Omental fat pad (tissue), 4 donors: Measurements from ENCODE around the gene CNTNAP2. TPM values are rescaled to one million over a fixed set of nuclear protein-coding genes. Genes with fewer than 3 reads are reported as not detected.

Experiments
- ATAC-seq: fragments of 150-250 bp; one replicate; pipeline ENCODE4 v1.9.1; 2016; ENCODE audit warnings: mild to moderate bottlenecking, moderate library complexity; ENCODE audit not compliant: low FRiP score
- DNase-seq: peaks from one replicate; pipeline ENCODE4 v3.0.0-alpha.2; 2019; ENCODE audit warnings: low spot score
- CTCF ChIP-seq, 3 donors: fragments of 450-650 bp; IDR thresholded peaks; one replicate each; pipeline ENCODE4 v1.5.1; 2016 to 2017; ENCODE audit warnings: antibody characterized with exemption in 3 of 3, mild to moderate bottlenecking in 3 of 3, moderate library complexity in 2 of 3
- total RNA-seq, 4 donors: library from RNA; depleted of rRNA; stranded (reverse); fragments of >200 nt; gene quantifications; one replicate each; pipeline ENCODE4 v1.1.0, GENCODE V29; 2016

Gene CNTNAP2
- total RNA-seq, 4 donors from 2014 or later, result 0.38 to 1.5 (median 1.1) TPM; not detected in 1

GRCh38 chr7:147048864-147049263 lies 932.3 kb downstream of the CNTNAP2 start:
- ATAC-seq (no peak), DNase-seq (no peak)
- TF ChIP-seq CTCF (IDR thresholded peaks at IDR 0.05), result no peak

- no peak for TF ChIP-seq CTCF (IDR thresholded peaks at IDR 0.05)
These were observed 936.2 kb downstream of the CNTNAP2 start for GRCh38 chr7:147052818-147053217.

GRCh38 chr7:147053746-147054145 lies 937.1 kb downstream of the CNTNAP2 start:
- DNase-seq (no peak), ATAC-seq (no peak)
- TF ChIP-seq CTCF (IDR thresholded peaks at IDR 0.05), result no peak

More at GRCh38 chr7:147052818-147053217, 936.2 kb downstream of the CNTNAP2 start:
- ATAC-seq (no peak), DNase-seq (no peak)

GRCh38 chr7:147060070-147060469 lies 943.5 kb downstream of the CNTNAP2 start:
- DNase-seq (no peak), ATAC-seq (no peak)
- no peak for TF ChIP-seq CTCF (IDR thresholded peaks at IDR 0.05)

- ATAC-seq (no peak), DNase-seq (no peak)
- no peak for TF ChIP-seq CTCF (IDR thresholded peaks at IDR 0.05)
These were observed 946.3 kb downstream of the CNTNAP2 start for GRCh38 chr7:147062897-147063296.

GRCh38 chr7:147068842-147069241 lies 952.2 kb downstream of the CNTNAP2 start:
- ATAC-seq (no peak), DNase-seq (no peak)
- TF ChIP-seq CTCF (IDR thresholded peaks at IDR 0.05), result no peak

- TF ChIP-seq CTCF (IDR thresholded peaks at IDR 0.05), result no peak
- DNase-seq (no peak), ATAC-seq (no peak)
These were observed 953.2 kb downstream of the CNTNAP2 start for GRCh38 chr7:147069771-147070170.
